ENCODE data around the gene KNTC1. TPM values are rescaled to one million over a fixed set of nuclear protein-coding genes. Genes with fewer than 3 reads are reported as not detected.

The KNTC1 gene
- total and polyA plus RNA-seq, 2 of the 13 experiments (the other 11 are each of a cell fraction or from before 2014, with no cell fraction given): 45.1 to 57.6 TPM

GRCh38 chr12:122500685-122501488 is 26.2 kb upstream of the KNTC1 start, which contains the start of gene ZCCHC8 (continued):
- TF ChIP-seq JUN (CRISPR knock-in tag; IDR thresholded peaks at IDR 0.05) (peak; percentile 18; the same call in 1 of the 2 replicates), MATR3 (CRISPR knock-in tag; IDR thresholded peaks at IDR 0.05) (no peak), SNAPC2 (CRISPR knock-in tag; IDR thresholded peaks at IDR 0.05) (no peak), KAT8 (CRISPR knock-in tag; IDR thresholded peaks at IDR 0.05) (peak; percentile 86), ZNF124 (CRISPR knock-in tag; IDR thresholded peaks at IDR 0.05) (peak; percentile 83; the same call in 1 of the 2 replicates), ELF4 (CRISPR knock-in tag; IDR thresholded peaks at IDR 0.05; ENCODE audit: borderline replicate concordance) (0 out of 2 replicates have a peak, but pooled peaks have one; percentile 57), SP4 (CRISPR knock-in tag; IDR thresholded peaks at IDR 0.05) (peak; percentile 80), ZNF496 (CRISPR knock-in tag; IDR thresholded peaks at IDR 0.05; ENCODE audit: insufficient replicate concordance) (no peak), CSRNP2 (CRISPR knock-in tag; conservative IDR thresholded peaks at IDR 0.05; ENCODE audit: low read depth) (no peak), RBAK (CRISPR knock-in tag; IDR thresholded peaks at IDR 0.05) (no peak), ZBTB43 (CRISPR knock-in tag; conservative IDR thresholded peaks at IDR 0.05) (peak; percentile 14; the same call in 1 of the 2 replicates), CSRNP1 (CRISPR knock-in tag; IDR thresholded peaks at IDR 0.05) (no peak; the same call in 1 of the 2 replicates), CHD4 (IDR thresholded peaks at IDR 0.05; ENCODE audit: borderline replicate concordance, low read length) (no peak), ETV5 (CRISPR knock-in tag; IDR thresholded peaks at IDR 0.05; ENCODE audit: borderline replicate concordance) (no peak; the same call in 1 of the 2 replicates), KDM2A (CRISPR knock-in tag; IDR thresholded peaks at IDR 0.05; ENCODE audit: borderline replicate concordance, low read depth) (peak; percentile 78), AKAP8 (CRISPR knock-in tag; IDR thresholded peaks at IDR 0.05) (no peak), GMEB1 (CRISPR knock-in tag; IDR thresholded peaks at IDR 0.05; ENCODE audit: borderline replicate concordance) (peak; percentile 85), MAX (IDR thresholded peaks at IDR 0.05) (0 out of 2 replicates have a peak, but pooled peaks have one; percentile 11), KDM4B (CRISPR knock-in tag; IDR thresholded peaks at IDR 0.05) (0 out of 2 replicates have a peak, but pooled peaks have one; percentile 81), FOXJ3 (CRISPR knock-in tag; IDR thresholded peaks at IDR 0.05; ENCODE audit: borderline replicate concordance) (no peak; the same call in 1 of the 2 replicates), FOXO4 (CRISPR knock-in tag; conservative IDR thresholded peaks at IDR 0.05) (0 out of 2 replicates have a peak, but pooled peaks have one; percentile 85)

All from HepG2 (cell line).